ENCODE measurements around the gene SLC22A3. TPM values are rescaled to one million over a fixed set of nuclear protein-coding genes. Genes with fewer than 3 reads are reported as not detected.
"Not testable (repeated sequence)": the region's sequence is repeated elsewhere in the genome, so short reads cannot be mapped to it uniquely, and the experiment has no call there.

The SLC22A3 gene
- total RNA-seq, 2 experiments from 2014 or later: not detected

DNA sequence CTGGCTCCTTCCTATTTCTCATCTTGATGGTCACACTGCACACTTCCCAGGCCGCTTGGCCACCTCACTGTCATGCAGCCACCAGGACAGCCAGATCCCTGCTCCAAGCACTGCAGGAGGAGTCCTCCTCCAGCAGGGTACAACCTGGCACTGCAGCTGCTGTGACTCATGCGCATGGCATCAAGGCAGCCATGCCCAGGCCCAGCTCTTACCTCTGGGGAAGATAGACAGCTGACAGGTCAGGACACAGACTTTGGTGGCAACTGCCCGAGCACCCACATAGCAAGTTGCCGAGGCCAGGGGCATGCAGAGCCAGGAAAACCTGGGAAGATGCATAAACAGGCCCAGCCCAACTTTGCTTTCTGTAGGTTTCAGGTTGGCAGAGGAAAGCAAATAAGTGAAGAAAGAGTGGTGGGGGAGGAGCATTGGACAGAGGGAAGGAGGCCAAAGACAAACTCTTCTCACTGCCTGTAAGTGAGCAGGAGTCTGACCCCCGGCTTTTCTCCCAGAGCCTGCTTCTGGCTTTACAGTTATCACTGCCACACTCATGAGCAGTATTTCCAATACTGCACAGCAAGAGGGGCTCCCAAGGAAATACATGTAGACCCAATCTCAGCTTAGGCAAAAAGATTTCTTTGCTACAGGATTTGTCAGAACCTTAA is 38.8 kb downstream of the SLC22A3 start:
- intact Hi-C loops (cut with micrococcal nuclease): no loop called here
- Mint-ChIP-seq H3K9me3 (peaks cover 13% of the 10 kb centered on the region), H3K4me1 (ENCODE audit: low read depth) (no peaks in the 10 kb centered on the region), H3K36me3 (peaks cover 5% of the 10 kb centered on the region), H3K27ac (no peak overlapping the region), H3K4me3 (no peak overlapping the region), H3K27me3 (peaks cover 3% of the 10 kb centered on the region)
- ChIA-PET CTCF (no interaction called here), POLR2A (no interaction called here)
- DNase-seq: no peak

DNA sequence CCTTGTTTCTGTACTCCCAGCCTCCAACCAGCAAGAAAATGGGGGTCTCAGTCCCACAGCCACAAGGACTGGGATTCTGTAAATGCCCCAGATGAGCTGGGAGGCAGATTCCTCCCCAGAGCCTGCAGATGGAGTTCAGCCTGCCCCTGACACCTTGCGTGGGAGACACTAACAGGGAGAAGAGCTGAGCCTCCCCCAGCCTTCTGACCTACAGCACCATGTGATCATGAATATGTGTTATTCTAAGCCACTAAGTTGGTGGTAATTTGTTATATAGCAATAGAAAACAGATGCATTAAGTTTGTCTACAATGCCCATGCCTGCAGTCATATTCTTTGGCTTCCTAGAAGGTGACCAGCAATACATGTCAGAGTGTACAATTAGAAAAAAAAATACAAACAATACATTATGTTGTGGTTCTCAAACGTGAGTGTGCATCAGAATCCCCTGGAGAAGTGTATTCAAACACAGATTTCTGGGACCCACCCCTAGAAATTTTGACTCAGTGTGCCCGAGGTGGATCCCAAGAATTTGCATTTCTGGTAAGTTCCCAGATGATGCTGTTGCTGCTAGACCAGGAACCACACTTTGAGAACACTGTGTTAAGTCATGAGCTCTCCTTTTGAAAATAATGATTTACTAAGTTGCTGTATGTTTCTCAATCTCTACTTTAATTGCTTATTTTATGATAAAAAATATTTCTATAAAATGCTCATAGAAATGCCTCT is 39.9 kb downstream of the SLC22A3 start:
- ChIA-PET POLR2A (no interaction called here), CTCF (no interaction called here)
- Mint-ChIP-seq H3K4me1 (ENCODE audit: low read depth) (no peaks in the 10 kb centered on the region), H3K9me3 (peaks cover 3% of the 10 kb centered on the region), H3K4me3 (no peak overlapping the region), H3K36me3 (peaks cover 2% of the 10 kb centered on the region), H3K27me3 (peaks cover 3% of the 10 kb centered on the region), H3K27ac (no peak overlapping the region)
- no peak for DNase-seq
- intact Hi-C loops (cut with micrococcal nuclease): no loop called here

DNA sequence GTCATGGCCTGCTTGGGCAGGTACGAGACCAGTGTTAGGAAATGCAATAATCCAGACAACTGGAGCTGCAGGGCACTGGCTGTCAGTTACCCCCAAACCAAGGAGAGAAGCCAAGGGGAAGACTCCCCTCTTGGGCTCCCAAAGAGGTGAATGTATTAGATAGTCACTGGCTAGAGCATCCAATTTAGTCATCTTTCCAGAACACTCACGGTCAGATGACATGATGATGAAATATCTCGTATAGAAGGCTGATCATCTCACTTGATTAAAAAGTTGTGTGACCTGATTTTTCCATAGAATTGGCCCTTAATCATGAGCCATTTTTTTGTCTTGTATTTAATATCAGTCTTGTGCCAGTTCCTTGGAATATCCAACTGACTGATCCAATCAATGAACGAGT is 40.7 kb downstream of the SLC22A3 start:
- ChIA-PET CTCF (no interaction called here), POLR2A (no interaction called here)
- no peak overlapping the region for H3K4me3 Mint-ChIP-seq
- no peak for DNase-seq
- peaks cover 8% of the 10 kb centered on the region for H3K27me3 Mint-ChIP-seq
- no peaks in the 10 kb centered on the region for H3K36me3 Mint-ChIP-seq
- H3K9me3 Mint-ChIP-seq: peaks cover 4% of the 10 kb centered on the region
- intact Hi-C loops (cut with micrococcal nuclease): no loop called here
- H3K27ac Mint-ChIP-seq: no peak overlapping the region
- H3K4me1 Mint-ChIP-seq (ENCODE audit: low read depth): no peaks in the 10 kb centered on the region

DNA sequence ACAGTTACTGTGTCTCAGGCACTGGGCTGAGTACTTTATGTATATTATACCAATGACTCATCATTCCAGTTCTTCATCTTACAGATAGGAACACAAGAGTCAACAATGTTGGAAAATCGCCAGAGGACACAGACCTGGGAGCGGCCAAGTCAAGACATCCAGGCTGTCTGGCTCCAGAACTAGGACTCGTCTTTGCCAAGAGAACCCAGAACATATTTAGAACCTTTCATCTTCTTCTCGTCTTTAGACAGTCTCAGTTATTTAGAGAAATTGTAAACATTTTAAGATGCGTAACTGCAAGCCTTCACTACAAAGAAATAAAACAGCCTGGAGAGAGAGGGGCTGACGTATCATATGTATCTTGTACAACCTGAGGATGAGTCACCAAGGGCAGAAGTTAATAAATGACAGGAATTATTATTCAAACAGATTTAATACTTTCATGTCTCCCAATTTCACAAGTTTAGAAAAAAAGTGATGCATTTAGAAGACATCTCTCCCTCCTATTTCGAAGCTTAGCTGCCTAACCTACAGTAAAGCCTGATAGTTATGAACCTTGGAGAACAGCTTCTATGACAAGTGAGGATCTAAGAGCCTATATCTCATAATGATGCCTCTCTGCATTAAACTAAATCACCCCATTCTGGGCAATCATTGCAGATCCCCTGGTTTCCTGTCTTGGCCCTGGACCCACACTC is 43.4 kb downstream of the SLC22A3 start:
- CTCF ChIA-PET: no interaction called here
- intact Hi-C loops (cut with micrococcal nuclease): no loop called here
- no peak for DNase-seq

DNA sequence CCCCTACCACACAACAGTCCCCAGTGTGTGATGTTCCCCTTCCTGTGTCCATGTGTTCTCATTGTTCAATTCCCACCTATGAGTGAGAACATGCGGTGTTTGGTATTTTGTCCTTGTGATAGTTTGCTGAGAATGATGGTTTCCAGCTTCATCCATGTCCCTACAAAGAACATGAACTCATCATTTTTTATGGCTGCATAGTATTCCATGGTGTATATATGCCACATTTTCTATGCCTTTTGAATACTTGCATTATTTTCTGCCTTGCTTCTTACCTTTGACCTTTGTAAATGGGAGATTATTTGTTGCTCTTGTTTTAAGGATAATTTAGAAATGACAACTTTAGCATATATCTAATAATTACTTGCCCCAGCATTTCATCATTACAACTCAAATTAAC is 45.3 kb downstream of the SLC22A3 start:
- not testable (repeated sequence) for H3K27me3 Mint-ChIP-seq

More for the DNA sequence above, 43.4 kb downstream of the SLC22A3 start:
- H3K4me1 Mint-ChIP-seq (ENCODE audit: low read depth): no peaks in the 10 kb centered on the region
- H3K4me3 Mint-ChIP-seq: no peak overlapping the region
- H3K27me3 Mint-ChIP-seq: peaks cover 8% of the 10 kb centered on the region
- peaks cover 4% of the 10 kb centered on the region for H3K9me3 Mint-ChIP-seq
- H3K27ac Mint-ChIP-seq: no peak overlapping the region
- POLR2A ChIA-PET: no interaction called here
- no peaks in the 10 kb centered on the region for H3K36me3 Mint-ChIP-seq

DNA sequence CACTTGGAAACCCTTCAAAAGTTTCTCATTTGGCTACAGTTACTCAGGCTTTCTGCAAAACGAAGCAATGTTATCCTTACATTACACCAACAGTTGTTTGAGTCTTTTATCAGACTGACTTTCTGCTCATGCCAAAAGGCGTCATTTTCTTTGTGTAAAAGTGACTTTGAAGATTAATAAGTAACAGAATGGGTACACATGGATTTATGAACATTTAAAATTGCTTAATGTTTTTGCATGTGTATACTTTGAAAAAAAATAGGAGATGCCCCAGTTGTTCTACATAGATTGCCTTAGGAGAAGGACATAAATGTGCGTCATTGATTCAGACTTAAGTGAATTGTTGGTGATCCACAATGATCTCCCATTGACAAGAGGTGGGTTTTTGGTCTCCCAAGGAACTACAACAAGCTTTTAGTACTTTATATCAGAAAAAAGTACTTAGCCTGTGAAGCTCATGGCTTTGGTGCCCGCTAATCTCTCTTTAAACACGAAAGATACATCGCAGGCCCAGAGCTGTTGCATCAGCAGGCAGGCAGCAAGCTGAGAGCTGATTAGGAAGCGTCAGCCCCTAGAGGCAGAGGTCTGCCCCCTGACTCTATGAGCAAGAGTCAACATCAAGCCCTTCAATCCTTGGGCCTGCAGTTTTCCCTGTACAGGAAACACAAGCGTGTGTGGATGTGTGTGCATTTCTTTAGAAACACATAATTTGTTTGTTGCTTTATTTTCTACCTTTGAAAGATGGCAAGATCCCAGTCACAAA is 45.9 kb downstream of the SLC22A3 start:
- DNase-seq: no peak
- H3K4me3 Mint-ChIP-seq: no peak overlapping the region
- no peaks in the 10 kb centered on the region for H3K36me3 Mint-ChIP-seq
- POLR2A ChIA-PET: no interaction called here
- intact Hi-C loops (cut with micrococcal nuclease): no loop called here
- peaks cover 6% of the 10 kb centered on the region for H3K27me3 Mint-ChIP-seq
- CTCF ChIA-PET: no interaction called here
- H3K27ac Mint-ChIP-seq: no peak overlapping the region
- H3K9me3 Mint-ChIP-seq: peaks cover 4% of the 10 kb centered on the region
- peaks cover 4% of the 10 kb centered on the region for H3K4me1 Mint-ChIP-seq (ENCODE audit: low read depth)

More for the DNA sequence above, 45.3 kb downstream of the SLC22A3 start:
- H3K4me1 Mint-ChIP-seq (ENCODE audit: low read depth); H3K36me3 Mint-ChIP-seq; CTCF ChIA-PET; intact Hi-C loops (cut with micrococcal nuclease); H3K27ac Mint-ChIP-seq; H3K4me3 Mint-ChIP-seq; H3K9me3 Mint-ChIP-seq; POLR2A ChIA-PET; DNase-seq: not testable (repeated sequence)

DNA sequence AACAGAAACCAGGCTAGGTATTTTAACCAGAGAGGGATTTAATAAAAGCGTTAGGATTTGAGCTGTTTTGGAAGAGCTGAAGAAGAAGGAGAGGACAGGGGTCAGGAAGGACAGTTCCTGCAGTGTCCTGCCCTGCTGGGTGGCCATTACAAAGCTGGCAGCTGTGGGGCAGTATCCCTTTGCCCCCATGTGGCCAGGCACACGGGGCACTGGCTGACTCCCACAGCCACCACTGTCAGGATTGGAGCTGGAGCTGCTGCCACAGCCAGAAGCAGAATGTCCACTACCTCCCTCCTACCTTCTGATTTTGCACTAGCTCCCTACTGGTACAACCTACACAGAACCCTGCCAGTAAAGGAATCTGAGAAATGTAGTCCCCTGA is 46.5 kb downstream of the SLC22A3 start:
- intact Hi-C loops (cut with micrococcal nuclease): no loop called here
- CTCF ChIA-PET: no interaction called here
- Mint-ChIP-seq H3K27ac (no peak overlapping the region), H3K4me1 (ENCODE audit: low read depth) (peaks cover 6% of the 10 kb centered on the region), H3K36me3 (no peaks in the 10 kb centered on the region), H3K9me3 (peaks cover 4% of the 10 kb centered on the region), H3K4me3 (no peak overlapping the region), H3K27me3 (peaks cover 6% of the 10 kb centered on the region)
- no peak for DNase-seq
- POLR2A ChIA-PET: no interaction called here

DNA sequence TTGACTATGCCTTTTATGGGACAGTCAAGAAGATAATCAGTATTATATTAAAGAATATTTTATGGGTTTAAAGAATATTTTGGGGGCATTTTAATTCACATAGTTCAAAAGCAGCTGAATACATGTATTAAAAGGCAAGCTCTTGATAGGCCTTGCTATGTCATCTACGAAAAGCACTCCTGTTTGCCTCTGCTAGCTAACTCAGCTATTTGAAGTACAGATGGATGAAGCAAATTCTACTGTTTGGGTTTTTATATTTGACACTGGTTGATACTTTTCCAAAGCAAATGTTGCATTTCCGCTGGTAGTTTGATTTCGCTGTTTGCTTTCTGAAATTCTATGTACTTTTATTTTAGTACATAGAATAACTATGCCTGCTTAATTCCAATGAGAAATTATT is 47.0 kb downstream of the SLC22A3 start:
- POLR2A ChIA-PET: no interaction called here
- Mint-ChIP-seq H3K9me3 (peaks cover 4% of the 10 kb centered on the region), H3K4me1 (ENCODE audit: low read depth) (peaks cover 7% of the 10 kb centered on the region), H3K27me3 (peaks cover 6% of the 10 kb centered on the region), H3K4me3 (no peak overlapping the region), H3K36me3 (no peaks in the 10 kb centered on the region), H3K27ac (no peak overlapping the region)
- no peak for DNase-seq
- intact Hi-C loops (cut with micrococcal nuclease): no loop called here
- CTCF ChIA-PET: no interaction called here

DNA sequence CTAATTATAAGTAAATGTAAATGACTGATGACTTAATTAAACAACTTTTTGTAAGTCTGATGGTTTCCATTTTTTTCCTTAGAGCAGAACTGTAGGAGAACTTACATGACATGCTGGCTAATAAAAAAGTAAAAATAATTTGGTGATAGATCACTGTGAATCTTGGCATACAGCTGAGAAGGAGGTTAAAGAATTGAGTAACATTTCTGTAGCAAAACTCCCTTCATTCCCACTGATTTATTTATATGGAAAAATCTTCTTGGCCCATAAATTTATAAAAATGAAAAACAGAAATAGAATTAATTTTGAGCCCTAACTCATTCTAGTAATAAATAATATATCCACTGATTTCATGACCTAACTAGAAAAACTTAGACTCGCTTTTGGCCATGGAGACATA is 48.1 kb downstream of the SLC22A3 start:
- Mint-ChIP-seq H3K4me1 (ENCODE audit: low read depth) (peaks cover 9% of the 10 kb centered on the region), H3K36me3 (no peaks in the 10 kb centered on the region), H3K27ac (no peak overlapping the region), H3K27me3 (peaks cover 9% of the 10 kb centered on the region), H3K9me3 (peaks cover 4% of the 10 kb centered on the region), H3K4me3 (no peak overlapping the region)
- no peak for DNase-seq
- intact Hi-C loops (cut with micrococcal nuclease): no loop called here
- POLR2A ChIA-PET: no interaction called here
- CTCF ChIA-PET: no interaction called here

DNA sequence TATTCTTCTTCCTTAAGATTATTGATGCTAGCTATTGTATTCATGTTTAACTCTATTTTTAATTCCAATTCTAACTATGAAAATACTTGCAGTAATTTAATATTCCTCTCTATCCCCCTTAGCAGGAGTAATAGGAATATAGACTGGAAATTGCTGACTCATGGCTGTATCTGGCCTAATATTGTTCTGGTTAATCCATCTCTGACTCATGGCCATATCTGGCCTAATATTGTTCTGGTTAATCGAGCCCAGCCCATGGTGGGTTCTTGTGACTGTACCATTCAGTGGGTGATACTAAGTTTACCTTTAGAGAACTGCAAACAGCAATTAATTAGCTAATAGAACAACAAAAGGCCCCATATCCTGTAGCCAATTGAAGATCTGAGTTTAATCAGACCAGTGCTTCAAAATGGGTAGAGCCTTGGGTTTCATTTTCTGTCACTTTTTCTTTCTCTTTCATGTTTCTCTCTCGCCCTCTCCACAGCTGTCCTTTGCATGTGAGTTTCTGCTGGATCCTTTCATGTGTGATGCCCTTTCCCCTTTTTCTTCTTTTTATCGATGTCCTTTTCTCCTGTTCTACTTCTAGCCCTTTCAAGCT is 50.6 kb downstream of the SLC22A3 start:
- Mint-ChIP-seq H3K27me3 (peaks cover 4% of the 10 kb centered on the region), H3K9me3 (no peaks in the 10 kb centered on the region), H3K4me1 (ENCODE audit: low read depth) (peaks cover 9% of the 10 kb centered on the region), H3K36me3 (no peaks in the 10 kb centered on the region), H3K27ac (no peak overlapping the region), H3K4me3 (no peak overlapping the region)
- DNase-seq: no peak
- intact Hi-C loops (cut with micrococcal nuclease): no loop called here
- CTCF ChIA-PET: interaction anchor here (1.5 kb wide), 1 partner anchor 57 kb away, joined by 3 read pairs; no protein-coding TSS in a partner anchor
- POLR2A ChIA-PET: no interaction called here

DNA sequence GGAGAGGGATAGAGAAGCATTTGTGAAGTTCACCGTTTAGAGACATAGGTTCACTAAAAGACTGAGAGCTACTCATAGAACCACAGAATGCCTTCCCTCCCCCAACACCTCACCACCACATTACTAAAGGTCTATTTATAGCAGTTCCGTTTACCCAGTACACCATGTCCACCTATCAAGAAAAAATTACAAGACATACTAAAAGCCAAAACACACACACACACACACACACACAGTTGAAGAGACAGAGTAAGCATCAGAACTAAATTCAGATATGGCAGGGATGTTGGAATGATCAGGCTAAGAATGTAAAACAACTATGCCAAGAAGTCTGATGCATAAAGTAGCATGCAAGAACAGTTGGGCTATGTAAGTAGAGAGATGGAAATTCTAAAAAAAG is 52.3 kb downstream of the SLC22A3 start:
- POLR2A ChIA-PET: no interaction called here
- no peaks in the 10 kb centered on the region for H3K9me3 Mint-ChIP-seq
- H3K36me3 Mint-ChIP-seq: no peaks in the 10 kb centered on the region
- H3K27ac Mint-ChIP-seq: no peak overlapping the region
- intact Hi-C loops (cut with micrococcal nuclease): no loop called here
- H3K27me3 Mint-ChIP-seq: peaks cover 2% of the 10 kb centered on the region
- no peak overlapping the region for H3K4me3 Mint-ChIP-seq
- peaks cover 9% of the 10 kb centered on the region for H3K4me1 Mint-ChIP-seq (ENCODE audit: low read depth)
- no peak for DNase-seq
- CTCF ChIA-PET: no interaction called here

DNA sequence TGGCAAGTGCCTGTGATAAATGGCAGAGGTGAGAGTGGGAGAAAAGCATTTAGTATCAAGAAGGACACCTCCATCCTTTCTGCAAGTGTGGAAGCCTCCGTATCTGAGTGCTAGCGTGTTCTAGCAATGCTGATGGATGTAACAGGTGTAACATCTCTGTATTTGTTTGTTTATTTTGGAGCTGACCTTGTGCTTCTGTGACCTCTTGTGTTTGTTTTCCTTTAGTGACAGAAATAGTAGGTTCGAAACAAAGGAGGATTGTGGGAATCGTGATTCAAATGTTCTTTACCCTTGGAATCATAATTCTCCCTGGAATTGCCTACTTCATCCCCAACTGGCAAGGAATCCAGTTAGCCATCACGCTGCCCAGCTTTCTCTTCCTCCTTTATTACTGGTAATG is 60.4 kb downstream of the SLC22A3 start:
- H3K27me3 Mint-ChIP-seq: peaks cover 2% of the 10 kb centered on the region
- H3K27ac Mint-ChIP-seq: no peak overlapping the region
- H3K9me3 Mint-ChIP-seq: no peaks in the 10 kb centered on the region
- H3K36me3 Mint-ChIP-seq: no peaks in the 10 kb centered on the region
- H3K4me1 Mint-ChIP-seq (ENCODE audit: low read depth): no peaks in the 10 kb centered on the region
- no peak for DNase-seq
- CTCF ChIA-PET: no interaction called here
- POLR2A ChIA-PET: no interaction called here
- intact Hi-C loops (cut with micrococcal nuclease): no loop called here
- H3K4me3 Mint-ChIP-seq: no peak overlapping the region

Measured in activated CD4-positive, alpha-beta memory T cell treated with anti-CD3 and anti-CD28 coated beads for 36 hours (primary cell).